ENCODE data around the gene SLC30A5.
"Not testable (repeated sequence)": the region's sequence is repeated elsewhere in the genome, so short reads cannot be mapped to it uniquely, and the experiment has no call there.

The SLC30A5 gene

DNA sequence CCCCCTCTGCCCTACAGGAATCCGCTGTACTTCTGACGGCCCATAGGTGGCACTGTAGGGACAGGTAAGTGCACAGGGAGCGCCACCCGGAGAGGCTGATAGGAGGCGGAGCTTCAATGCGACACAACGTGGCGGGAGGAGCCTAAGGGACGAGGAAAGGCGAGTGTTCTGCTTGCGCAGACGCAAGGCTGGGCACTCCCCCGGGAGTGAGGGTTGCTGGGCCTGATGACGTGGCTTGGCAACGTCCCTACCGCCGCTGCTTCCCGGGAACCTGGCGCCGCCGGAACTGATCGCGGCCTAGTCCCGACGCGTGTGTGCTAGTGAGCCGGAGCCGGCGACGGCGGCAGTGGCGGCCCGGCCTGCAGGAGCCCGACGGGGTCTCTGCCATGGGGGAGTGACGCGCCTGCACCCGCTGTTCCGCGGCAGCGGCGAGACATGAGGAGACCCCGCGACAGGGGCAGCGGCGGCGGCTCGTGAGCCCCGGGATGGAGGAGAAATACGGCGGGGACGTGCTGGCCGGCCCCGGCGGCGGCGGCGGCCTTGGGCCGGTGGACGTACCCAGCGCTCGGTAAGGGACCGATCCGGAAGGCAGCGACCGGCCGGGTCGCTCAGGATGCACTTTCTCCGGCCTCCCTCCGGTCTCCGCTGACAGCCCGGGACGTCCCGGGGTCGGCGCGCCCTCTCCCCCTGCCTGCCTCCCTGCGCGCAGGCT lies at the start of gene SLC30A5:
Gene SLC30A5, plus strand, starts transcription at position 244 of the 712 bp plus-strand sequence. Its CDS starts 242 bp downstream, at position 486.
- peak; percentile 99 for DNase-seq (ENCODE audit: low spot score)

DNA sequence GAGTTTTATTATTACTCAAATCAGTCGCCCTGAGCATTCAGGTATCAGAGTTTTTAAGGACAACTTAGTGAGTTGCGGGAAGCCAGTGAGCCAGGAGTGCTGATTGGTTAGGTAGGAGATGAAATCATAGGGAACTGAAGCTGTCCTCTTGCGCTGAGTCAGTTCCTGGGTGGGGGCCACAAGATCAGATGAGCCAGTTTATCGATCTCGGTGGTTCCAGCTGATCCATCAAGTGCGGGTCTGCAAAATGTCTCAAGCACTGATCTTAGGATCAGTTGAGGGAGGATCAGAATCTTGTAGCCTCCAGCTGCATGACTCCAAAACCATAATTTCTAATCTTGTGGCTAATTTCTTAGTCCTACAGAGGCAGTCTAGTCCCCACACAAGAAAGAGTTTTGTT lies 48.6 kb upstream of the SLC30A5 start:
- not testable (repeated sequence) for DNase-seq (ENCODE audit: low spot score)

DNA sequence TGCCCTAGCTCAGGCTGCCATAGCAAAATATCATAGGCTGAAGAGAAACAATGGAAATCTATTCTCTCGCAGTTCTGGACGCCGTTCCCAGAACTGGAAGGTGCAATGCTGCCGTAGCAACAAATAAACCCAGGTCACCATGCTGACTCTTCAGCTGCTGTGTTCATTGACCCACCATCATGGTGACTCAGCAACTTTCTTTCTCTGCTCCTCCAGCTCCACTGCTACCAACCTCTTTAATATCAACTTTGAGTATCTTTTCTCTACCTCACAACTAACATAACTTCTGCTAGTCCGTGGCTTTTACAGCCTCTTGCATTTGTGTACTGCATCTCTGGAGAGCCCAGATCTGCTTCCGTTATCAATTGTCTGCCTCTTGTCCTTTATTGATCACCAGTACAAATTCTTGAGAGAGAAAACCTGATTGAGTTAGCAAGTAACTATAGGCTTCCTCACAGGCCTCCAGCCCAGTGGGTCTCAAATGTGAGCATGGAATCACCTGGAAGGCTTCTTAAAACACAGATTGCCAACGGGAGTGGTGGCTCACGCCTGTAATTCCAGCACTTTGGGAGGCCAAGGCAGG lies 47.3 kb upstream of the SLC30A5 start:
- DNase-seq (ENCODE audit: low spot score): no peak

DNA sequence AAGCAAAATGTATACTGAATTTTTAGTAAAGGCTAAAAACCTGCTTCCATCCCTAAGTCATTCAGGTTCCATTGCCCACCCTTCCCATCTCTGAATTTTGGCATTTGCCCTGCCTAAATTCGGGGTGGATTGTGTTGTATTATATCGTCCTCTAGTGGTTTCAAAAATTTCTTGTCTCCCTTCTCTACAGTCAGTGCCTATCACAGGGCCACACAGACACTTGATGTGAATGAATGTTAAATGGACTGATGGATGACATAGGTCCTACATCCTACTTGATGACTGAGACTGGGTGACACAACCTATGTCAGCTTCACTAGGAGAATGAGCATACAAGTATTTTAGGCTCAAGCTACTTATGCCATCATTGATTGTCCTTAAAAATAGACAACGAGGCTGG lies 45.6 kb upstream of the SLC30A5 start:
- peak; percentile 28 for DNase-seq (ENCODE audit: low spot score)

DNA sequence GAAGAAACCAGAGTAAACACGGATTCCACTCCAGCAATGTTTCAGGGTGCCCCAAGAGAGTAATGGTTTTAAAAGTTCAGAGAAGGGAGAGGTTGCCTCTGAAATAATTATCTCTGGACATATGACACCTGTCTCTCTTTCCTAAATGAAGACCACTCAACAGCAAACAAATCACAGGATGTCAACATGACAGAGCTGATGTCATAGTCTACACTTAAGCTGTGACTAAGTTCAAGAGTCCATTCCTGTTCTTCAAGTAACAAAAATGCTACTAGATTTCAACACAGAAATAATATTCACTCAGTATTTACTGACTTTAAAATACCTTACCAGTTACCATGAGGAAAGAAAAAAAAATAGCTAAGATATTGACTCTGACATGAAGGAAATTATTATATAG lies 44.7 kb upstream of the SLC30A5 start:
- no peak for DNase-seq (ENCODE audit: low spot score)

DNA sequence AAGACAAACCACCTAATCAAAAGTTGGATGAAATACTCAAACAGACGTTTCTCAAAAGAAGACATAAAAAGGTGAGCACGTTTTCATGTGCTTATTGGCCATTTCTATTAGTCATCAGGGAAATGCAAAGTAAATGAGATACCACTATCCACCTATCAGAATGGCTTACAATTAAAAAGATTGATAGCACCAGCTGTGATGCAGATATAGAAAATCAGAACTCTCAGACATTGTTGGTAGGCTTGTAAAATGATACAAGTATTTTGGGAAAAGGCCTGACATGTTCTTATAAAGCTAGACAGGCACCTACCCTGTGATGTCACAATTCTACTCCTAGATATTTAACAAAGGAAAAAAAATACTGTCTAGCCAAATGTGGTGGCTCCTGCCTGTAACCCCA lies 44.0 kb upstream of the SLC30A5 start:
- DNase-seq (ENCODE audit: low spot score): no peak

DNA sequence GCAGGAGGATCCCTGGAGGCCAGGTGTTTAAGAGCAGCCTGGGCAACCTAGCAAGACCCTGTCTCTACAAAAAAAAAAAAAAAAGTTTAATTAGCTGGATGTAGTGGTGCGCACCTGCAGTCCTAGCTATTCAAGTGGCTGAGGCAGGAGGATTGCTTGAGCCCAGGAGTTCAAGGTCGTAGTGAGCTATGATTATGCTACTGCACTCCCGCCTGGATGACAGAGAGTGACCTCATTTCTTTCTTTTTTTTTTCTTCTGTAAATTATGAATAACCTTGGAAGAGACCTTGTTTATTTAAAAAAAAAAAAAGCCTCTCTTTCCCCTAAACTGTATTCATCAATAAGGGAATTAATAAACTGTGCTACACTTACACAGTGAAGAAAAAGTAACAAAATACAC lies 43.6 kb upstream of the SLC30A5 start:
- no peak for DNase-seq (ENCODE audit: low spot score)

DNA sequence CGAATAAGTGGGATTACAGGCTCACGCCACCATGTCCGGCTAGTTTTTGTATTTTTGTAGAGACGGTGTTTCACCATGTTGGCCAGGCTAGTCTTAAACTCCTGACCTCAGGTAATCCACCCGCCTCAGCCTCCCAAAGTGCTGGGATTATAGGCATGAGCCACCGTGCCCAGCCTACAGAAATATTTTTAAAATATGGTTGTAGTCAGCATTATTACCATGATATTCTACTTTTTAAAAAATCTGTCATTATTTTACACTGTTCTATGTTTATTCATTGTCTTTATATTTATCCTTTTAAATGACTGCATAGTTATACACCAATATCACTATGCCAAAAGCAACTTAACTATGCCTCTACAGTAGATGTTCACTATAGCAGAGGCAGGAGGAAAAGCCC lies 41.6 kb upstream of the SLC30A5 start:
- DNase-seq (ENCODE audit: low spot score): no peak

DNA sequence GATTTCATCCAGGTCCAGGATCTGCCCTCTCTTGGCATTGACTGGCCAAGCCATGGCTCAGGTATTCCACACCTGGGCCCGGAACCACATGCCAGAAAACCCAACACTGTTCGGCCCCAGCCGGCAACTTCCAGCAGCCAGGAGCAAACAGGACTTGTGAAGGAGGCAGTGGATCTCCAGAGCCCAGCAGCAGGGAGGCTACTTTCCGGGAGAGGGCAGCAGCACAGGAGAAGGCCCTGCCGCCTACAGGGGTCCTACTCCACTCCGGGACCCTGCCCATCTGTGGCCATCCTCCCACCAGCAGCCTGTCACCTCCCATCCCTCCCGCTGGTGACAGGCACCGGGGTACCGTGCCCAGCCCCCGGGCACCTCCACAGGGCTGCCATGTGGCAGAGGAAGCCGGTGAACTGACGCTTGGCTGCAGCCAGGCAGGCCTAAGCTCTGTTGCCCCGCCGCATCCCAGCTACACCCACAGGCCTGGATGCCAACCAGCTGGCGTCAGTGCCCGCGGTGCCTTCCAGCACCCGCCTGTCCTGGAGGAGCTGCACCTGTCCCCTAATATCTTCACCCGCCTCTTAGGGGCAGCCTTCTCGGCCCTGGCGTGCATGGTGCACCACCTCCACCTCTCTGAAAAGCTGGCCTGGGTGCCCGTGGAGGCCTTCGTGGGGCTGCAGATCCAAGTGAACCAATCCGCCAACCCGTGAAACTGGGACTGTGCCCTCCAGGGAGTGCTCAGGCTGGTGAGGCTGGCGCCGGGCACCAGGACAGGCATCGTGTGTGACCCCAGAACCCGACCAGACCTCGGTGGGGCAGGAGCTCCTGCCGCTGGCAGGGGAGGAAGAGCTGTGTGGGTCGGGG lies 18.9 kb upstream of the SLC30A5 start:
- no peak for DNase-seq (ENCODE audit: low spot score)

DNA sequence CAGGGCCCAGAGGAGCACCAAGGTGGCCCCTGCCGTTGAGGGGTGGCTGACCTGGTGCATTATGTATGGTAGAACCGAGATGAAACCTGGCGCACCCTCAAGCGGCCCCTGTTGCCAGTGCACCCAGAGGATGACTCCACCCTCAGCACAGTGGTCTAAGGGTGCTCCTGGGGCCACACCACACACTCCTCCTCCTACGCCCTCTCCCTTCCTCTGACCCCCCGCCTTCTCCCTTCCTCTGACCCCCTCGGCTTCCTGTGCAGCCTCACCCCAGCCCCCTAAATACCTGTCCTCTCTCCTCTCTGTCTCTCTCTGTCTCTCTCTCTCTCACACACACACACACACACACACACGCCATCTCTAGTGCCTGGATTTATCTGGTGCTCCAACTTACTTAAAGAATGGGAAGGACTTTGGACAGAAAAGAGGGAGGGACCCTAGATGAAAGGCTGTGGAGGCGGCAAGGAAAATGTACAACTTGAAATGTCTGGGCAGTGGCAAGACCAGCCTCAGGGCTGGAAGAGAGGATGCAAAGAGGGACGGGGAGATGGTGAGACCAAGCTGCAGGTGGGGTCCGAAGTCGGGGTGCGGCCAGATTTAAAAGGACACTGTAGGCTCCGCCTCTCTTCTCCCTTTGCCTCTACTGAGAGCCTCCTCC lies 18.2 kb upstream of the SLC30A5 start:
- no peak for DNase-seq (ENCODE audit: low spot score)

DNA sequence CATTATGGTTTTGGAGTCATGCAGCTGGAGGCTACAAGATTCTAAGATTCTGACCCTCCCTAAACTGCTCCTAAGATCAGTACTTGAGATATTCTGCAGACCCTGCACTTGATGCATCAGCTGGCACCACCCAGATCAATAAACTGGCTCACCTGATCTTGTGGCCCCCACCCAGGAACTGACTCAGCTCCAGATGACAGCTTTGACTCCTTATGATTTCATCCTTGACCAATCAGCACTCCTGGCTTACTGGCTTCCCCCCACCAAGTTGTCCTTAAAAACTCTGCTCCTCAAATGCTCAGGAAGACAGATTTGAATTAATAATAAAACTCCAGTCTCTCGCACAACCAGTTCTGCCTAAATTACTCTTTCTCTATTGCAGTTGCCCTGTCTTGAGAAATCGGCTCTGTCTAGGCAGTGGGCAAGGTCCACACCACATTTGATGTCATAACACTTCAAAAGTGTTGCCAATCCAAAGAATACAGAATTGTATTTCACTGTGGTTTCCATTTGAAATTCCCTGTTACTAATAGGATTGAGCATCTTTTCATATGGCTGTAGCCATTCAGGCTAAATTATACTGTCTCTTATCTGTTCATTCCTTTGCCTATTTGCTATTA lies 14.8 kb upstream of the SLC30A5 start:
- DNase-seq (ENCODE audit: low spot score): no peak

DNA sequence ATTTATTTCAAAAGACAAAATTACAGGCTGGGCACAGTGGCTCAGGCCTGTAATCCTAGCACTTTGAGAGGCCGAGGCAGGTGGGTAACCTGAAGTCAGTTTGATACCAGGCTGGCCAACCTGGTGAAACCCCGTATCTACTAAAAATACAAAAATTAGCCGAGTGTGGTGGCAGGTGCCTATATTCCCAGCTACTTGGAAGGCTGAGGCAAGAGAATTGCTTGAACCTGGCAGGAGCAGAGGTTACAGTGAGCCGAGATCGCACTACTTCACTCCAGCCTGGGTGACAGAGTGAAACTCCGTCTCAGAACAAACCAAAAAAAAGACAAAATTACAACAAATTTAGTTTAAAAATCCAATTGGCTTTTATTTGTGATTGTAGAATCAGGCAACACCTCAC lies 14.3 kb upstream of the SLC30A5 start:
- no peak for DNase-seq (ENCODE audit: low spot score)

DNA sequence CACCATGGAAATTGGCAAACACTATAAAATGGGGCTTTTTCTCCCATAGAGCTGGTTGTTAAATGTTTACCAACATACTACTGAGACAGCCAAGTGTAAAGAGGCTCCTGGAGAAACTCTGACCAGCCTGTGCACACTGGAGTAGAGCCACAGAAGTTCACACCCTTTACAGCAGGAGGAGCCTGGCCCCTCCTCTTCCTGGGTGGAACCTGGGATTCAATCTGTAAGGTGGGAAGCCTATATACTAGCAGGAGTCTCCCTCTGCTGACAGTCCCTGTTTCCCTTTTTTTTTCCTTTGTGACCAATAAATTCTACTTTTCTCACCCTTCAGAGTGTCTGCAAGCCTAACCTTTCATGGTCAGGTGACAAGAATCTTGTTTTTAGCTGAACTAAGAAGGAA lies 10.4 kb upstream of the SLC30A5 start:
- no peak for DNase-seq (ENCODE audit: low spot score)

DNA sequence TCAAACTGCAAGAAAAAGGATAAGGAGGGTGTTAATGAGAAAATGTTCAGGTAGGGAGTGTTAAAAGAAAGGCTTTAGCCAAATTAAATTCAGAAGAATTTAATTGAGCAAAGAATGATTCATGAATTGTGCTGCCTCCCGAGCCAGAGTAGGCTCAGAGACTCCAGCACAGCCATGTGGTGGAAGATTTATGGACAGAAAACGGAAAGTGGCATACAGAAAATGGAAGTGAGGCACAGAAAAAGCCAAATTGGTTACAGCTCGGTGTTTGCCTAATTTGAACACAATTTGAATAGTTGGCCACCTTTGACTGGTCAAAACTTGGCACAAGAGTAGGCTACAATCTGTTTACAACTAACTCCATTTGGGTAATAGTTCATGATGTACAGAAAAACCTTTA lies 9.6 kb upstream of the SLC30A5 start:
- DNase-seq (ENCODE audit: low spot score): no peak

DNA sequence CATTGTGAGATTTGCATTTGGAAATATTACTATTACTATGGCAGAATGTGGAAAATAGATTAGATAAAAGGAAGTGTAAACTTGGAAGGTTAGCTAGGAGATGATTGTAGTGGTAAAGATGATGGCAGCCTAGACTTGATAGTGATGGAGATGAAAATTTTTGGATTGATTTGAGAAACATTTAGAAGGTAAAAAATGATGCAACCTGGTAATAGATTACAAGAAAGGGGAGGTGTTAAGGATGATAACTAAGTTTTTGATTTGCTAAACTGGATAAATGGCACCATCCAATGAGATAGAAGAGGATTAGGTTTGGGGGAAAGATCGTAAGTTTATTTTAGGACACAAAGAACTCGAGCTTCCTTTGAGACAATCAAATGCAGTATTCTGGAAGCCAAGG lies 8.9 kb upstream of the SLC30A5 start:
- no peak for DNase-seq (ENCODE audit: low spot score)

DNA sequence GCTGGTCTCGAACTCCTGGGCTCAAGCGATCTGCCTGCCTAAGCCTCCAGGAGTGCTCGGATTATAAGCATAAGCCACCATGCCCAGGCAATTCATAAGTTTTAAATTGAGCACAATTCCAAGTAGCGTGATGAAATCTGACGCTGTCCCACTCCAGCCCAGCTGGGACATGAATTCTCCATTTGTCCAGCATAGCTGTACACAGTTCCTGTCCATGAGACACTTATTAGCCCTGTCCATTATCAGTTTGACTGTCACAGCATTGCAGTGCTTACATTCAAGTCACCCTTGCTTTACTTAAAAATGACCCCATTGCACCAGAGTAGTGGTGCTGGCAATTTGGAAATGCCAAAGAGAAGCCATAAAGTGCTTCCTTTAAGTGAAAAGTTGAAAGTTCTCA lies 7.6 kb upstream of the SLC30A5 start:
- DNase-seq (ENCODE audit: low spot score): no peak

DNA sequence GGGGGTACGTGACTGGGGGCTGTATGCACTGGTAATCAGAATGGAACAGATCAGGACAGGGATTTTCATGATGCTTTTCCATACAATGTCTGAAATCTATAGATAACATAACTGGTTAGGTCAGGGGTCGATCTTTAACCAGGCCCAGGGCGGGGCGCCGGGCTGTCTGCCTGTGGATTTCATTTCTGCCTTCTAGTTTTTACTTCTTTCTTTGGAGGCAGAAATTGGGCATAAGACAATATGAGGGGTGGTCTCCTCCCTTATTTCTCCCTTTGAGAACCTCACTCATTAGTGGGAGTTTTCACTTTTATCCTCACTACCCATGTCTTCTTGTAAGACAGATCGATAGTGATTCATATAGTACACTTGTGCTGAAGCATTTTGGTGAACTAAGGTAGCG lies 5.8 kb upstream of the SLC30A5 start:
- not testable (repeated sequence) for DNase-seq (ENCODE audit: low spot score)

DNA sequence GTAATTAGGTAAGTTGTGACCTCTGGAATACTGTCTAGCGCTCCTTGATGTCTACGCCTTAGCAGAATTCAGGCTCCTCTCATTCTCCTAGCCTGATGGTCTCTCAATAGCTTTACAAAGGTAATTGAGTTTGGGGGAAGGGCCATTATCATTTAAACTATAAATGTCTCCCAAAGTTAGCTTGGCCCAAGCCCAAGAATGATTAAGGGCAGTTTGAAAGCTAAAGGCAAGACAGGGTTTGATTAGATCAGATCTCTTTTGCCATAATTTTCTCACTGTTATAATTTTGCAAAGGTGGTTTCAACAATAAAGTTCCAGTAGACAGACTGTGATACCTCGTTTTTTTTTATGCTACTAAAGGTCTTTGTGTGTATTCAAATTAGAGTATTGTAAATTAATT lies 3.7 kb upstream of the SLC30A5 start:
- no peak for DNase-seq (ENCODE audit: low spot score)

DNA sequence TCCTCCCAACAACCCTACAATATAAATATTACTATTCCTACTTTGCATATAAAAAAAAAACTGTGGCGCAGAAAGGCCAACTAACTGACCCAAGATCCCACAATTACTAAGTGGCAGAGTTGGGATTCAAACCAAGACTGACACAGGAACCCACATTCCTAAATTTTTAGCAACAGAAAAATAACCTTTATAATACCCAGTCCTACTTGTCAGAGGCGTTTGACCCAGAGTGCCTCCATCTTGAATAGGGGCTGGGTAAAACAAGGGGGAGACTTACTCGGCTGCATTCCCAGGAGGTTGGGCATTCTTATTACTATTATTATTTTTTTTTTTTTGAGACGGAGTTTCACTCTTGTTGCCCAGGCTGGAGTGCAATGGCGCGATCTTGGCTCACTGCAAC lies 2.0 kb upstream of the SLC30A5 start:
- no peak for DNase-seq (ENCODE audit: low spot score)

DNA sequence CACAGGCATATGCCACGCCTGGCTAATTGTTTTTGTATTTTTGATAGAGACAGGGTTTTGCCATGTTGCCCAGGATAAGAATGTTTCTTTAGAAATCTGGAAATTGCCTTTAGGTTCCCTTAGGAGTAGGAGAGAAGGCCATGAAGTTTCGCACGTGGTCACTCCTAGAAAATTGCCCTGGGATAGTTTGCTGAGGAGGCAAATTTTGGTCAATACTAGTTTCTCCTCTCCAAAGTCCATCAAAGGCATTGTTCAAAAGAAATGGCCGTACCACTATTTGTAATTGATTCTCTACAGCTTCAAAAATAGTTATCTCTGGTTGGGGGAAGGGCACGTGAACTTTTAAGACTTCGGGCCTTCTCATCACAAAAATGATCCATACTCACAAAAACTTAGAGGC lies 845 bp upstream of the SLC30A5 start:
- no peak for DNase-seq (ENCODE audit: low spot score)

DNA sequence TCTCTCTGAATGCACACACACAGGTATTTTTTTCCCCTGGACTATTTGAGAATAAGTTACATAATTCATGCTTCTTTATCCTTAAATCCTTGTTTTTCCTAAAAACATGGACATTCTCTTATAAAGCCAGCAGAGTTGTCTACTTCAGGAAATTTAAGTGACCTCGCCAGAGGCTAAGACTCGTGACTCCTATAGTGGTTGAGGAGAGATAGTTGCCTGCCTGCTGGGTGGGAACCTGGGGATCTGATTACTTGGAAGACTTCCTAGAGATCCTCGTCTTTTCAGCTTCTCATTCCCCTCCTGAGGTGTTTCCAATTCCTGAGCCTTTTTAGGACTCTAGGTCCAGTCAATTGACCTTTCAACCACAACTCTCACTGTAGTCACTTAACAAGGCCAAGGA lies 5.5 kb downstream of the SLC30A5 start:
- DNase-seq (ENCODE audit: low spot score): no peak

DNA sequence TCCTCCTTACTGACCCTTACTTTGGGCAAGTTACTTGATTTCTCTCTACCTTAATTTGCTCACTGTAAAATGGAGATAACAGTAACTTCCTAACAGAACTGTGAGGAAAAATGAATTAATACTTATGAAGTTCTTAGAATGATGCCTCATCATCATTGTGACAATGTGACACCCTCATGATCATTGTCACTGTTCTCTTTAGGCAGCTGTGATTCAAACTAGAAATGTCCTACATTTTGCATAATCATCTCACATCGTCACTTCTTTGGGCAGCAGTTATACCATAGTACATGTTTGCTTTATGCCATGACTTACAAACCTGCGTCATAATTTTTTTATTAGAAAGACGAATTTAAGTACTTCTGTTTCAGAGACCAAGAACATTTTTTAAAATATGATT lies 9.7 kb downstream of the SLC30A5 start:
- peak; percentile 42 for DNase-seq (ENCODE audit: low spot score)
